ENCODE results near the gene RNU2-63P. TPM values are rescaled to one million over a fixed set of nuclear protein-coding genes. Genes with fewer than 3 reads are reported as not detected.

The RNU2-63P gene
- total RNA-seq (1 to 10 TPM in 1 of 2 donors, not detected in 1; 3.9 TPM), polyA plus RNA-seq (not detected)
- long read RNA-seq, donor 1, result 0 reads
- long read RNA-seq, donor 2, result 0 reads
- long read RNA-seq, donor 3, partial matches to known transcripts, result 0 of 3 reads
- long read RNA-seq, donor 3, other reads (novel, unspliced or antisense), result 0 of 3 reads
- long read RNA-seq, donor 4, partial matches to known transcripts, result 0 of 2 reads
- long read RNA-seq, donor 4, other reads (novel, unspliced or antisense), result 0 of 2 reads
- long read RNA-seq, donor 5, partial matches to known transcripts, result 0 of 3 reads
- long read RNA-seq, donor 5, other reads (novel, unspliced or antisense), result 0 of 3 reads

DNA sequence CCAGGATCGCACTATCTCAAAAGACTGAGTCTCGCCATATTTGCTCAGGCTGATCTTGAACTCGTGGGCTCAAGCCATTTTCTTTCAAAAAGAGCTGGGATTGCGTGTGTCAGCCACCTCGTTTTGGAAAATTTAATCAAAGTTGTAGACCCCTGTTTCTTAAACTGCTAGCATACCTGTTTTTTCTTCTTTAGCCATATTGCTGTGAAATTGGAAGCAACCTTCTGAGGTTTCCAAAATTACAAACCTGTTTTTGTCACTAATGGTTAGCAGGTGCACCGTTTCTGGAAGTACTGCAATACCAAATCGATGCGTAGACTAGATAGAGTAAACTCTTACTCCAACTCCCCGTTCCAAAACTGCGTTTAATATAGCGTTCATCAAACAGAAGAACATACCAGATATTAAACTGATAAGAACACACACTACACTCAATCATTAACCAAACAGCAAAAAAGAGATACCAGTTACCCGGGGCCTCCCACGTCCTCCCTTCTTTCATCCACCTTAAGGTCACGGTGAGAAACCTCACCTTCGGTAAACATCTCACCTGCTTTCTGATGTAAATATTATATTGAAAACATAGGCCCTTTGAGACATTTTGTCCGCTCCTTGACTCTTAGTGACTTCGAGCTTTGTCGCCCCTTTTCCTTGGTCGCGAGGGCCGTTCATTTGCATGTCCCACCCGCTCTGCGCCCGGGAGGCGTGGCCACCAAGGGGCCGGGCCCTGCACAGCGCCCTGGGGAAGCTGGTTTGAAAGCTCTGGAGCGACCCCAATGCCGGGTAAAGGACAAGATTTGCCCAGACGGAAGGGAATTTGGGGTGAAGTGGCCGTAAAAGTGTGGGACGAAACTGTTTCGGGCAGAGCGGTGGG is at the start of gene RNU2-63P:
Gene RNU2-63P (minus strand): TSS at position 462 of the 874 bp plus-strand sequence.
- H3K27me3 ChIP-seq (ENCODE audit: control insufficient read depth in 3 of 3, insufficient read depth in 3 of 3, low read length in 2 of 3), result no peaks in the 10 kb centered on the region
- peak within 1 kb of the TSS; percentile 49 for H3K4me3 ChIP-seq
- H3K9me3 ChIP-seq (ENCODE audit: control insufficient read depth in 4 of 4, insufficient read depth in 3 of 4, low read length in 3 of 4), result no peaks in the 10 kb centered on the region
- TF ChIP-seq, protein P1, sequence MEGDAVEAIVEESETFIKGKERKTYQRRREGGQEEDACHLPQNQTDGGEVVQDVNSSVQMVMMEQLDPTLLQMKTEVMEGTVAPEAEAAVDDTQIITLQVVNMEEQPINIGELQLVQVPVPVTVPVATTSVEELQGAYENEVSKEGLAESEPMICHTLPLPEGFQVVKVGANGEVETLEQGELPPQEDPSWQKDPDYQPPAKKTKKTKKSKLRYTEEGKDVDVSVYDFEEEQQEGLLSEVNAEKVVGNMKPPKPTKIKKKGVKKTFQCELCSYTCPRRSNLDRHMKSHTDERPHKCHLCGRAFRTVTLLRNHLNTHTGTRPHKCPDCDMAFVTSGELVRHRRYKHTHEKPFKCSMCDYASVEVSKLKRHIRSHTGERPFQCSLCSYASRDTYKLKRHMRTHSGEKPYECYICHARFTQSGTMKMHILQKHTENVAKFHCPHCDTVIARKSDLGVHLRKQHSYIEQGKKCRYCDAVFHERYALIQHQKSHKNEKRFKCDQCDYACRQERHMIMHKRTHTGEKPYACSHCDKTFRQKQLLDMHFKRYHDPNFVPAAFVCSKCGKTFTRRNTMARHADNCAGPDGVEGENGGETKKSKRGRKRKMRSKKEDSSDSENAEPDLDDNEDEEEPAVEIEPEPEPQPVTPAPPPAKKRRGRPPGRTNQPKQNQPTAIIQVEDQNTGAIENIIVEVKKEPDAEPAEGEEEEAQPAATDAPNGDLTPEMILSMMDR (IDR thresholded peaks at IDR 0.05; ENCODE audit: control extremely low read depth, extremely low read depth), result no peak
- H3K36me3 ChIP-seq (ENCODE audit: control insufficient read depth in 4 of 4, insufficient read depth in 4 of 4, low read length in 4 of 4), result no peaks in the 10 kb centered on the region
- H3K4me1 ChIP-seq (ENCODE audit: control insufficient read depth in 5 of 5, insufficient read depth in 5 of 5, low read length in 5 of 5), result peaks cover 0 to 9% (median 0%) of the 10 kb centered on the region in 5 donors
- WGBS, 2 donors, result 9% methylated on average over 34 of the region's 34 CpGs
- ATAC-seq (ENCODE audit: insufficient read depth, low FRiP score), result peak; percentile 85
- H3K27ac ChIP-seq (ENCODE audit: low read depth in 1 of 2, low read length in 1 of 2), result peak within 1 kb of the TSS in 1 of 2 donors; percentile 77
- DNase-seq, result peak; percentile 84 to 93 (median 88)
- H3K9ac ChIP-seq (ENCODE audit: insufficient read depth in 1 of 2, low read length in 2 of 2), result peak within 1 kb of the TSS; percentile 95 to 99

DNA sequence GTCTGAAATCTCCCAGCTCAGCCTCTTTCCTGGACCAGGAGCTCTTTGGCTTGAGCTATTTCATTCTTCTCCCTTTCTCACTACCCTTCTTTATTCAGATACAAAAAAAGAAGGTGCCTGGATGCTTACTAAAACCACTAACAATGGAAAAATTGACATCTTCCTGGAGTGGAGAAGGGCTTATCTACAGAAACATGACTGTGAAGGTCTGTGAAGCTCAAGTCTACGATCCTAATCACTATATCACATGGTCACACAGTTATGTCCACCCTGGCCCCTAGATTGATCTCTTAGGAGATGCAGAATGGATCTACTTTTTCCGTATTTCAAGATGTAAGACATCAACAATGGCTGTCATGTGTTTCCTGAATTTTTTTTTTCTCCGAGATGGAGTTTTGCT is 44.9 kb upstream of the RNU2-63P start:
- DNase-seq (no peak), ATAC-seq (ENCODE audit: insufficient read depth, low FRiP score) (no peak)
- H3K36me3 ChIP-seq (ENCODE audit: control insufficient read depth in 4 of 4, insufficient read depth in 4 of 4, low read length in 4 of 4), result no peaks in the 10 kb centered on the region
- no peak overlapping the region for H3K9ac ChIP-seq (ENCODE audit: insufficient read depth in 1 of 2, low read length in 2 of 2)
- TF ChIP-seq, protein P1 (IDR thresholded peaks at IDR 0.05; ENCODE audit: control extremely low read depth, extremely low read depth), result no peak
- peaks cover 0 to 2% (median 0%) of the 10 kb centered on the region in 5 donors for H3K4me1 ChIP-seq (ENCODE audit: control insufficient read depth in 5 of 5, insufficient read depth in 5 of 5, low read length in 5 of 5)
- no peak overlapping the region for H3K27ac ChIP-seq (ENCODE audit: low read depth in 1 of 2, low read length in 1 of 2)
- no peak overlapping the region for H3K4me3 ChIP-seq
- no peaks in the 10 kb centered on the region for H3K9me3 ChIP-seq (ENCODE audit: control insufficient read depth in 4 of 4, insufficient read depth in 3 of 4, low read length in 3 of 4)
- WGBS, 2 donors, result 88 to 92% methylated on average over 3 of the region's 3 CpGs
- H3K27me3 ChIP-seq (ENCODE audit: control insufficient read depth in 3 of 3, insufficient read depth in 3 of 3, low read length in 2 of 3), result no peaks in the 10 kb centered on the region

DNA sequence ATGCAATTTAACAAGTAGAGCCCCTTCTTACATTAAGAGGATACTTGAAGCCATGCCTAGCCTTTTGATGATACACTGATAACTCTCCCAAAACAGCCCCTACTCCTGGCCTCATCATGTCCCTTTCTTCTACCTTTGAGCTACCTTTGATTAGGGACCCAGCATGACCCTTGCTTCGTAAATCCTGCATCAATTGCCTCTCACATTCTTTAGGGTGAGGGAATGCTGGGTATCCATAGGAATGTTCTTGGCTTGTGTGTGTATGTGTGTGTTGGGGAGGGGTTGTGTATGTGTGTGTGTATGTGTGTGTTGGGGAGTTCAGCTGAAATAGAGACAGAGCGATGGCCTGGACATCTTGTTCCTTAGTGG is 44.5 kb upstream of the RNU2-63P start:
- 72 to 88% methylated on average over 2 of the region's 2 CpGs for WGBS, 2 donors
- H3K9ac ChIP-seq (ENCODE audit: insufficient read depth in 1 of 2, low read length in 2 of 2), result no peak overlapping the region

More for the DNA sequence above, 44.5 kb upstream of the RNU2-63P start:
- Histone ChIP-seq H3K27ac (ENCODE audit: low read depth in 1 of 2, low read length in 1 of 2) (no peak overlapping the region), H3K9me3 (ENCODE audit: control insufficient read depth in 4 of 4, insufficient read depth in 3 of 4, low read length in 3 of 4) (no peaks in the 10 kb centered on the region), H3K36me3 (ENCODE audit: control insufficient read depth in 4 of 4, insufficient read depth in 4 of 4, low read length in 4 of 4) (no peaks in the 10 kb centered on the region), H3K4me1 (ENCODE audit: control insufficient read depth in 5 of 5, insufficient read depth in 5 of 5, low read length in 5 of 5) (peaks cover 0 to 6% (median 0%) of the 10 kb centered on the region in 5 donors), H3K4me3 (no peak overlapping the region), H3K27me3 (ENCODE audit: control insufficient read depth in 3 of 3, insufficient read depth in 3 of 3, low read length in 2 of 3) (no peaks in the 10 kb centered on the region)
- TF ChIP-seq, protein P1 (IDR thresholded peaks at IDR 0.05; ENCODE audit: control extremely low read depth, extremely low read depth), result no peak
- DNase-seq (no peak), ATAC-seq (ENCODE audit: insufficient read depth, low FRiP score) (no peak)
